Progenitor cell of endocrine pancreas (in vitro differentiated cells): ENCODE measurements around the gene GMIP. TPM values are rescaled to one million over a fixed set of nuclear protein-coding genes. Genes with fewer than 3 reads are reported as not detected.

Source experiments
- DNase-seq: peaks from one replicate; pipeline ENCODE4 v3.0.0; 2021; ENCODE audit warnings: low spot score; ENCODE audit not compliant: unreplicated experiment
- H3K27ac Mint-ChIP-seq: 2 replicates; pipeline ENCODE4 v1.8.0; 2021; ENCODE audit warnings: mild to moderate bottlenecking, moderate library complexity, mixed read lengths
- H3K27me3 Mint-ChIP-seq: 2 replicates; pipeline ENCODE4 v1.8.0; 2021; ENCODE audit warnings: mixed read lengths
- H3K36me3 Mint-ChIP-seq: 2 replicates; pipeline ENCODE4 v1.8.0; 2022; ENCODE audit warnings: mixed read lengths; ENCODE audit not compliant: insufficient read depth
- H3K4me1 Mint-ChIP-seq: 2 replicates; pipeline ENCODE4 v1.8.0; 2021; ENCODE audit warnings: low read depth, mixed read lengths
- H3K4me3 Mint-ChIP-seq: 2 replicates; pipeline ENCODE4 v1.8.0; 2021; ENCODE audit warnings: low read depth, mild to moderate bottlenecking, moderate library complexity, mixed read lengths
- H3K9me3 Mint-ChIP-seq: 2 replicates; pipeline ENCODE4 v1.8.0; 2021; ENCODE audit warnings: low read depth, mixed read lengths
- total RNA-seq: library from RNA; stranded (reverse); gene quantifications from 2 replicates; pipeline ENCODE4 v1.2.1, GENCODE V29; 2021
- TF ChIP-seq, protein P1 (sequence below): fragments of 200-600 bp; sonication (generic); IDR thresholded peaks from one replicate; pipeline ENCODE4 v1.5.0; 2021; ENCODE audit warnings: antibody characterized with exemption, mild to moderate bottlenecking; ENCODE audit not compliant: unreplicated experiment

The GMIP gene
- total RNA-seq, 1 donor from 2014 or later, result 30.5 TPM

DNA sequence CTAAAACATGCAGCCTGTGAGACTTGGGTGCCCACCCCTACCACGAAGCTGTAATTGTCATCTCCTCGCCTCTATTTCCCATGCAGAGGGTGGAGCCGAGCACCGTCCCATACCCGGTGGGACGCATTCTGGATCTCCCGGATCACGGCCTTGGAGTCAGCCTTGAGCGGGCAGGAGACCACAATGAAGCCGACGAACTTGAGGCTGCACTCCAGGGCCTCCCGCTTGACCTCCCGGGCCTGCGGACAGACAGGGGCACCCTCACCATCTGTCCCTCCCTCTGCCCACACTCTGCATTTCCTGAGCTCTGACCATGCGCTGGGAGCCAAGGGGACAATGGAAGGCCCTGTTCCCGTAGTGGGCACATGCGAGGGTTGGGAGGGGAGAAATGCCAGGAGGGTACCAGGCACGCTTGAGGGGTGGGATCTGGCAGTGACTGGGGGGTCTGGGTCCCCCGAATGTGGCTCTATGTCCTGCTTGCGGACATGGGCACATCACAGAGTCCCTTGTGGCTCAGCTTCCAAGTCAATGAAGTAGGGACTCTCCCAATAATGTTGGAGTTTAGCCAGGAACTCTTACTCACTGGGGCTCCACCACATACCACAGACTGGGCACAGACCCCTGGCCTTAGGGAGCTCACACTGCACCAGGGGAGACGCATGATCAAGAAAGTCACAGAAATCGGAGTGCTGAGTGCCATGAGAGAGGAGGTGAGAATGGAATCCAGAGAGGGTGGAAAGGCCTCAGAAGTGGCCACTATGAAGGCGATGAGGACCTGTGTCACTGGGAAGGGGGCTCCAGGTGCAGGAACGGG is 9.2 kb upstream of the GMIP start:
- Mint-ChIP-seq H3K4me3 (no peak overlapping the region), H3K4me1 (no peaks in the 10 kb centered on the region), H3K27ac (no peak overlapping the region), H3K9me3 (no peaks in the 10 kb centered on the region), H3K27me3 (no peaks in the 10 kb centered on the region), H3K36me3 (peaks cover 17% of the 10 kb centered on the region)
- DNase-seq, result no peak
- TF ChIP-seq, protein P1, sequence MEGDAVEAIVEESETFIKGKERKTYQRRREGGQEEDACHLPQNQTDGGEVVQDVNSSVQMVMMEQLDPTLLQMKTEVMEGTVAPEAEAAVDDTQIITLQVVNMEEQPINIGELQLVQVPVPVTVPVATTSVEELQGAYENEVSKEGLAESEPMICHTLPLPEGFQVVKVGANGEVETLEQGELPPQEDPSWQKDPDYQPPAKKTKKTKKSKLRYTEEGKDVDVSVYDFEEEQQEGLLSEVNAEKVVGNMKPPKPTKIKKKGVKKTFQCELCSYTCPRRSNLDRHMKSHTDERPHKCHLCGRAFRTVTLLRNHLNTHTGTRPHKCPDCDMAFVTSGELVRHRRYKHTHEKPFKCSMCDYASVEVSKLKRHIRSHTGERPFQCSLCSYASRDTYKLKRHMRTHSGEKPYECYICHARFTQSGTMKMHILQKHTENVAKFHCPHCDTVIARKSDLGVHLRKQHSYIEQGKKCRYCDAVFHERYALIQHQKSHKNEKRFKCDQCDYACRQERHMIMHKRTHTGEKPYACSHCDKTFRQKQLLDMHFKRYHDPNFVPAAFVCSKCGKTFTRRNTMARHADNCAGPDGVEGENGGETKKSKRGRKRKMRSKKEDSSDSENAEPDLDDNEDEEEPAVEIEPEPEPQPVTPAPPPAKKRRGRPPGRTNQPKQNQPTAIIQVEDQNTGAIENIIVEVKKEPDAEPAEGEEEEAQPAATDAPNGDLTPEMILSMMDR, result no peak

DNA sequence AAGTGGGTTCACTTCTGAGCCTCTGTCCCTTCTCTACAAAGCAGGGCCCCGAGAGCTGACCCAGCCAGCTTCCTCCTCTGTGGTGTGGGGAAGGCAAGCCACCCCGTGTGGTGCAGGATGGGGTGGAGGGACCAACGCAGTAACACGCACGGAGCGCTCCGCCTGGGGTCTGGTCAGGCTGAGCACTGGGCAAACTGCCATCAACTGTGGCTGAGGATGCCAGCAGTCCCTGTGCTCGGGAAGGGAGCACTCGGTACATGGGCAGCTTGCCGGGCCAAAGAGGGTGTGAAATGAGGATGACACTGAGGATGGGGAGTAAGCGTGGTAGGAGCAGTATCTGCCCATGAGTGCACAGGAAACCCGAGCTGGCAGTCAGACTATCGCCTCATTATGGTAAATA is 7.6 kb upstream of the GMIP start:
- no peak for DNase-seq
- H3K36me3 Mint-ChIP-seq, result peaks cover 14% of the 10 kb centered on the region
- H3K9me3 Mint-ChIP-seq, result no peaks in the 10 kb centered on the region
- no peaks in the 10 kb centered on the region for H3K27me3 Mint-ChIP-seq
- H3K27ac Mint-ChIP-seq, result no peak overlapping the region
- TF ChIP-seq, protein P1, result no peak
- H3K4me3 Mint-ChIP-seq, result no peak overlapping the region
- no peaks in the 10 kb centered on the region for H3K4me1 Mint-ChIP-seq

DNA sequence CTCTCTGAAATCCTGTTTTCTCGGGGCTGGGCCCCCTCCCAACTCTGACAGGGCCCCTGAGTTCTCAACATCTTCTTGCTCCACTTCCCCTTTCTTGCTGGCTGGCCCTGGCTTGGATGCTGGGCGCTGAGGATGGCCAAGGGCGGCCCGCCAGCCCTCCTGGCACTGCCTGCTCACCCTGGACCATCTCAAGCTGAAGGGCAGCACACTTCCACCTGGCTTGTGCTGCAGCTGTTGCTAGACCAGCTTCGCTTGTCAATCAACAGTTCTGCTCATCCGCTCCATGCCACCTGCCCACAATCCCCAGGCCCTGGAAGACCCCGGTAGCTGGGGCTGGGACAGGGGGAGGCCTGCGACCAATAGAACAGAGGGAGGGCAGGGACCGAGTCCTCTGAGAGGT is 6.9 kb upstream of the GMIP start:
- no peak overlapping the region for H3K27ac Mint-ChIP-seq
- TF ChIP-seq, protein P1, result no peak
- H3K36me3 Mint-ChIP-seq, result peaks cover 14% of the 10 kb centered on the region
- no peak overlapping the region for H3K4me3 Mint-ChIP-seq
- H3K9me3 Mint-ChIP-seq, result no peaks in the 10 kb centered on the region
- H3K4me1 Mint-ChIP-seq, result no peaks in the 10 kb centered on the region
- H3K27me3 Mint-ChIP-seq, result no peaks in the 10 kb centered on the region
- DNase-seq, result no peak

DNA sequence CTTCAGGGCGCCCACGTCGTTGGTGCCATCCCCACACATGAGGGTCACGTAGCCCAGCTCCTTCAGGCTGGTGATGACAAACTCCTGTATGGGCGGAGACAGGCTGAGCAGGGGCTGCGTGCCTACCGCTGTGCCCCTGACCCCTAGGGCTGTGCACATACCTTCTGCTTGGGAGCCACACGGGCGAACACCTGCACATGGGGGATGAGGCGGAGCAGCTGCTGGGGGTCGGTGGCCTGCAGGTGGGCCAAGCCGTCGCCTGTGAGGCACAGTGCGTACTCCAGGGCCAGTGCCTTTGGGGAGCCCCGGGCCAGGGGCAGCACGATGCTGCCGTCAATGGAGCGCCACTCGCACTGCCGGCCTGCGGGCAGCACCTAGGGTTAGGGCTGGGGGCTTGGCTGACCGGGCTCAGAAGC is 6.1 kb upstream of the GMIP start:
- Mint-ChIP-seq H3K27ac (no peak overlapping the region), H3K27me3 (no peaks in the 10 kb centered on the region), H3K4me1 (no peaks in the 10 kb centered on the region), H3K4me3 (no peak overlapping the region), H3K36me3 (peaks cover 13% of the 10 kb centered on the region), H3K9me3 (no peaks in the 10 kb centered on the region)
- TF ChIP-seq, protein P1, result no peak
- no peak for DNase-seq

DNA sequence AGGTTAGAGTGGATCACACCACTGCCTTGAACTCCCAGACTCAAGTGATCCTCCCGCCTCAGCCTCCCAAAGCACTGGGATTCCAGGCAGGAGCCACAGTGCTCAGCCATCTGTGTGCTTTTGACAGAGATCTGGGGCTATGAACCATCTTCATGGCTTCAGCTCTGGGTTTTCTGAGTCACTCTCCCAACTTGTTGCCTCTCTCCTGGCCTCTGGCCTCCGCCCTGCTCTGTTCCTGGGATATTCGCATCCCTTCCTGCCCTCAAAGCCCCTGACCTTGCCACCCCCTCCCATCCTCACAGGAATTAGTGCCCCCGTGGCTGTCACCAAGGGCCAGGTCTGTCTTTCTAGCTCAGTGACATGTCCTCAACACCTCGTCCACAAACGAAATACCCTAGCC is 5.7 kb upstream of the GMIP start:
- no peaks in the 10 kb centered on the region for H3K4me1 Mint-ChIP-seq
- TF ChIP-seq, protein P1, result no peak

More for the DNA sequence above, 5.7 kb upstream of the GMIP start:
- Mint-ChIP-seq H3K9me3 (no peaks in the 10 kb centered on the region), H3K4me3 (no peak overlapping the region), H3K27me3 (no peaks in the 10 kb centered on the region), H3K27ac (no peak overlapping the region), H3K36me3 (peaks cover 13% of the 10 kb centered on the region)
- no peak for DNase-seq
